Measurements from ENCODE around the gene ANGPTL8. TPM values are rescaled to one million over a fixed set of nuclear protein-coding genes. Genes with fewer than 3 reads are reported as not detected.

The ANGPTL8 gene
- total and polyA plus RNA-seq, 9 of the 15 experiments (the other 6 are each of a cell fraction or from before 2014, with no cell fraction given), result not detected

- TF ChIP-seq TFAP4 (CRISPR knock-in tag; IDR thresholded peaks at IDR 0.05; ENCODE audit: borderline replicate concordance), result peak; percentile 72; the same call in 1 of the 2 replicates
- peak; percentile 37 for TF ChIP-seq RBM25 (IDR thresholded peaks at IDR 0.05; ENCODE audit: low read depth, low read length, severe bottlenecking)
- peak; percentile 28; the same call in 1 of the 2 replicates for TF ChIP-seq ATF3 (IDR thresholded peaks at IDR 0.05)
- no peak for TF ChIP-seq ATF3 (CRISPR knock-in tag; conservative IDR thresholded peaks at IDR 0.05)
- TF ChIP-seq ZBTB33 (CRISPR knock-in tag; IDR thresholded peaks at IDR 0.05), result peak; percentile 41; the same call in 1 of the 2 replicates
- TF ChIP-seq USF2 (CRISPR knock-in tag; IDR thresholded peaks at IDR 0.05), result peak; percentile 94
- TF ChIP-seq TGIF2 (CRISPR knock-in tag; IDR thresholded peaks at IDR 0.05), result no peak
- peak; percentile 67 for TF ChIP-seq NFYB (IDR thresholded peaks at IDR 0.05; ENCODE audit: extremely low read depth, insufficient read length)
Observed at GRCh38 chr19:11191273-11191755, 48.1 kb upstream of the ANGPTL8 start (continued).

Measured in K562 (cell line).